SJCRH30 (cell line): ENCODE data around the gene TNFRSF25. TPM values are rescaled to one million over a fixed set of nuclear protein-coding genes. Genes with fewer than 3 reads are reported as not detected.

Experiments used
- DNase-seq, 2 experiments: peaks; one replicate each; pipeline ENCODE4 v3.0.0-alpha.2; 2015 to 2020
- H3K27ac ChIP-seq: fragments of 250-450 bp; sonication (Bioruptor Pico); 2 replicates; pipeline ENCODE4 v1.5.1; 2020; ENCODE audit warnings: mild to moderate bottlenecking, moderate library complexity
- H3K27me3 ChIP-seq: fragments of 250-450 bp; sonication (Bioruptor Pico); 2 replicates; pipeline ENCODE4 v1.5.1; 2020; ENCODE audit warnings: mild to moderate bottlenecking, moderate library complexity
- H3K36me3 ChIP-seq: fragments of 250-450 bp; sonication (Bioruptor Pico); 2 replicates; pipeline ENCODE4 v1.5.1; 2020; ENCODE audit warnings: mild to moderate bottlenecking, moderate library complexity
- H3K4me1 ChIP-seq: fragments of 250-450 bp; sonication (Bioruptor Pico); 2 replicates; pipeline ENCODE4 v1.5.1; 2020; ENCODE audit warnings: mild to moderate bottlenecking, moderate library complexity
- H3K4me3 ChIP-seq: fragments of 250-450 bp; sonication (Bioruptor Pico); 2 replicates; pipeline ENCODE4 v1.5.1; 2020; ENCODE audit warnings: mild to moderate bottlenecking, moderate library complexity
- H3K9me3 ChIP-seq: fragments of 250-450 bp; sonication (Bioruptor Pico); replicated peaks from 2 replicates; pipeline ENCODE4 v1.5.1; 2020; ENCODE audit warnings: mild to moderate bottlenecking, moderate library complexity
- total RNA-seq: library from RNA; depleted of rRNA; stranded (reverse); fragments of >200 nt; shearing (Covaris generic); gene quantifications from 2 replicates; pipeline ENCODE4 v1.2.3, GENCODE V29; 2014

The TNFRSF25 gene
- total RNA-seq, 1 experiment from 2014 or later: 4.6 TPM

DNA sequence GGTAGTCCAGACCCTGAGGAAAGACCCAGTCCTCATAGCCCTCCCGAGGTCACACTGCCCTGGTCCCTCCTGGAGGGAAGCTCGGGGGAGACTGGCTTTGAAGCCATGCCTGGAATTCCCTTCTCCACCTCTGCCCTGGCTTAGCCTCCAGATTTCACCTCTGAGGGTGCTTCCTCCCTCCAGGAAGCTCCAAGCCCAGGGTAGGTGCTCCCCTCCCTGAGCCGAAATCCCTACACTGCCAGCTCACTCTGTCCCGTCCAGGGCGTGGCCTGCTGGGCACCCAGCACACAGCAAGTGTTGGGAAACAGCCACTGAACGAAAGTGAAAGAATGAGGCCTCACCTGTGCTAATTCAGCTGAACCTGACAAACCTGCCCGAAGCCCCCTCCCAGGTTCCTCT, 6.0 kb upstream of the TNFRSF25 start:
- DNase-seq: no peak
- Histone ChIP-seq H3K4me3 (no peak overlapping the region), H3K9me3 (no peaks in the 10 kb centered on the region), H3K4me1 (no peaks in the 10 kb centered on the region), H3K36me3 (no peaks in the 10 kb centered on the region), H3K27ac (no peak overlapping the region), H3K27me3 (no peaks in the 10 kb centered on the region)

DNA sequence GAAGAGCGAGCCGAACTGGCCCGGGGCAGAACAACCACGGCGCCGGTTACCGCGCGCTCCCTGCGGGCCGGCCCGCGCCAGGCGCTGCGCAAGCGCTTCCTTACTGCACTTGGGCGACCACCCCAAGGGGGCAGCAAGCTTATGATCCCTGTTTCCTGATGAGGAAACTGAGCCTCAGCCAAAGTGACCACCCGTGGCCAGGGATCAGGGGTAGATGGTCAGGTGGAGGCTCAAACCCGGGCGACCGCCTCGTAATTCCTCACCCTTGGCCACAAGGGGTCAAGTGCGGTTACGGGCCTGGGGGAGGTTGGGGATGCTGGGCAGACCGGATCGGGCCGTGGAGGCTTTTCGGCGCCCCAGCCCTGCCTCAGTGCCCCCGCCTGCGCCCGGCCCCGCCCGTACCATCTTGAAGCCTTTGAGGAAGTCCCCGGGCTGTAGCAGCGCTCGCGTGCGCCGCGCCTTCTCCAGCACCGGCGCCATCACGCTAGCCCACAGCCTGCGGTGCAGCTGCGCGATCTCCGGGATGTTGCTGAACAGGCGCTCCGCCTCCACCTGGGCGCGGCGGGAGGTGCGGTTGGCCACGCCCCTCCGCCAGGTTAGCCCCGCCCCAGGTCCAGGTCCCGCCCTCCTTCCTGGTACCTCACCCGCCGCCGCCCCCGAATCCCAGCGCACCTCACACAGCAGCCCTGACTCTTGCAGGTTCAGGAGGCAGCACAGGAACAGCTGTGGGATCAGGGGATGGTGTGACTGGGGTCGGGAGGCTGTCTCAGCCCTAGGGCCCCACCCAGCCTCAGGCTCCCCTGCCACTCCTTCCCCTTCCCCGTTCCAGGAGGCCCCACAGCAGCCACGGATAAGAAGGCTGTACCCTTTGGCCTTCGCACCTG, 5.4 kb upstream of the TNFRSF25 start:
- Histone ChIP-seq H3K36me3 (no peaks in the 10 kb centered on the region), H3K4me1 (no peaks in the 10 kb centered on the region), H3K27me3 (no peaks in the 10 kb centered on the region), H3K27ac (no peak overlapping the region), H3K4me3 (no peak overlapping the region), H3K9me3 (no peaks in the 10 kb centered on the region)
- DNase-seq: no peak

DNA sequence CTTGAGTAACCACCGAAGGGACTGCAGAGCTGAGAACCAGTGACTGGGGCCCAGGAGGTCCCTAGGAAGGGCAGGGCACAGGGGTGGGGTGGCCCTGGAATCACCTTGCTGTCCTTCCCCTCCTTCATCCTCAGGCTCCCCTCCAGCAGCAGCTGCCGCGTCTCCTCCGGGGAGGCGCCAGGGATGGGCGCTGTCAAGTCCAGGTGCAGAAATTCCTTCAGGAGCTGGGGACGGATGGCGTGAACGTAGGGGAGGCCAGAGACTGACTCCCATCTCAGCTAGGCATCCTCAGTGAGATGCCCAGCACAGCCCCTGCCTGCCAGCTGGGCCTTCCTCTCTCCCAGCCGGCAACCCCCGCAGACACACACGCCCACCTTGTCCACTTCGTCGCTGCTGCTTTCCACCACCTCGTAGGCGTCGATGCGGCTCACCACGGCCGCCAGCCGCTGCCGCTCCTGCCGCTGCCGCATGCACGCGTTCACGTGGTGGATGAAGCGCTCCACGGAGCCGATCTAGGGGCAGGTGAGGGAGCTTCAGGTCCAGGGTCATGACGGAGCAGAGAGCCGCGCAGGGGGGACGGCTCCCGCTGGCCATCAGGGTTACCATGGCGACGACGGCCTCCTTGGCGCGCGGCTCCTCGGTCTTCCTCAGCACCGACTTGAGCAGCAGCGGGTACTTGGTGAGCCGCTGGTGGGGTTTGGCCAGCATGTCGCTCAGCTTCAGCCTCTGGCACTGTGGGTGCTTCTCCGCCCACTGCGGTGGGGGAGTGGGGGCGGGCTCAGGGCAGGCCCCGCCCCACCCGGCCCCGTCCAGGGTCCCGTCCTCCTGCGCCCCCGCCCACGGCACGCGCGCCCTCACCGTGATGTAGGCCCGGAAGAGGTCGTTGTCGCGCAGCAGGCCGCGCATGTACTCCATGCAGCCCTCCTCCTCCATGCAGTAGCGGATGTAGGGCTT, 4.4 kb upstream of the TNFRSF25 start:
- no peaks in the 10 kb centered on the region for H3K27me3 ChIP-seq
- DNase-seq: no peak
- no peaks in the 10 kb centered on the region for H3K4me1 ChIP-seq
- no peaks in the 10 kb centered on the region for H3K9me3 ChIP-seq
- H3K36me3 ChIP-seq: no peaks in the 10 kb centered on the region
- no peak overlapping the region for H3K4me3 ChIP-seq
- no peak overlapping the region for H3K27ac ChIP-seq

DNA sequence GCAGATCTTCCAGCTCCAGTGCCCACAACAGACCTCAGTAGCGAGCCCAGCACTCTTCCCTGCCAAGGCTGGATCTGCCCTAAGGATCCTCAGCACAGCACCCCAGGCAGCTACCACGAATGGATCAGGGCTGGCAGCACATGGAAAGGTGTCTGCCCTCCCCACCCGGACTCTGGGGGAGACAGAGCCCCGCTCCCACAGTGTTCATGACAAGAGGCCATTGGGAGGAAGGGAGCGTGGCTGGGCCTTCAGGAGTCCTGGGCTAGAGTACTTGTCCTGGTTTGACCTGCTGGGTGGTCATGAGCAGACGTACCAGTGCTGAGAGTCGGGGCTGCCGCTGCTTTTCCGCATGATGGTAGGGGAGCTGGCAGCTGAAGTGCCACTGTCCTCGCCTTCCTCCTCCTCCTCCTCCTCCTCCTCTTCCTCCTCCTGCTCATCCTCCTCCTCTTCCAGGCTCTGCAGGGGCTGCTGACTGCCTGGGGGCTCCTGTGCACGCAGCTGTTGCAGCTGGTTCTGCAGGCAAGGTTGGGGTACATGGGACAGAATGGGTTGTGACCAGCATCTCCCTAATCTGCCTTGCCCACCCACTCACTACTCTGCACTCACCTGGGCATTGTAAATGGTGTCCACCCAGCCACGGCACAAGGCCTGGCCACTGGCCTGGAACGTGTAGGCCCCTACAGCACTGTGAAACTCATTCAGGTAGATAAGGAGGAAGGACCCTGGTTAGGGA, 2.9 kb upstream of the TNFRSF25 start:
- Histone ChIP-seq H3K27me3 (no peaks in the 10 kb centered on the region), H3K9me3 (no peaks in the 10 kb centered on the region), H3K36me3 (no peaks in the 10 kb centered on the region), H3K27ac (no peak overlapping the region), H3K4me1 (no peaks in the 10 kb centered on the region), H3K4me3 (no peak overlapping the region)
- DNase-seq: no peak

- no peaks in the 10 kb centered on the region for H3K36me3 ChIP-seq
- H3K27me3 ChIP-seq: no peaks in the 10 kb centered on the region
- no peaks in the 10 kb centered on the region for H3K4me1 ChIP-seq
- H3K4me3 ChIP-seq: no peak overlapping the region
- H3K9me3 ChIP-seq: no peaks in the 10 kb centered on the region
- DNase-seq: no peak
- no peak overlapping the region for H3K27ac ChIP-seq
These were observed 2.0 kb upstream of the TNFRSF25 start for GRCh38 chr1:6467744-6468688.

- Histone ChIP-seq H3K36me3 (no peaks in the 10 kb centered on the region), H3K4me3 (no peak overlapping the region), H3K27ac (no peak overlapping the region), H3K9me3 (no peaks in the 10 kb centered on the region), H3K4me1 (no peaks in the 10 kb centered on the region), H3K27me3 (no peaks in the 10 kb centered on the region)
- DNase-seq: no peak
These were observed 1.3 kb upstream of the TNFRSF25 start for GRCh38 chr1:6467224-6467623.

- DNase-seq: no peak
- no peaks in the 10 kb centered on the region for H3K9me3 ChIP-seq
- H3K27me3 ChIP-seq: no peaks in the 10 kb centered on the region
- H3K4me3 ChIP-seq: no peak overlapping the region
- H3K4me1 ChIP-seq: no peaks in the 10 kb centered on the region
- H3K27ac ChIP-seq: no peak overlapping the region
- no peaks in the 10 kb centered on the region for H3K36me3 ChIP-seq
These were observed 778 bp upstream of the TNFRSF25 start for GRCh38 chr1:6466751-6467150.

- no peak for DNase-seq
- Histone ChIP-seq H3K4me1 (no peaks in the 10 kb centered on the region), H3K36me3 (no peaks in the 10 kb centered on the region), H3K9me3 (no peaks in the 10 kb centered on the region), H3K27ac (no peak overlapping the region), H3K4me3 (no peak overlapping the region), H3K27me3 (no peaks in the 10 kb centered on the region)
These were observed 440 bp downstream of the TNFRSF25 start for GRCh38 chr1:6465461-6466005.

GRCh38 chr1:6464915-6465314, 1.1 kb downstream of the TNFRSF25 start:
- Histone ChIP-seq H3K4me1 (no peaks in the 10 kb centered on the region), H3K4me3 (no peak overlapping the region), H3K27ac (no peak overlapping the region), H3K9me3 (no peaks in the 10 kb centered on the region), H3K36me3 (no peaks in the 10 kb centered on the region), H3K27me3 (no peaks in the 10 kb centered on the region)
- no peak for DNase-seq

DNA sequence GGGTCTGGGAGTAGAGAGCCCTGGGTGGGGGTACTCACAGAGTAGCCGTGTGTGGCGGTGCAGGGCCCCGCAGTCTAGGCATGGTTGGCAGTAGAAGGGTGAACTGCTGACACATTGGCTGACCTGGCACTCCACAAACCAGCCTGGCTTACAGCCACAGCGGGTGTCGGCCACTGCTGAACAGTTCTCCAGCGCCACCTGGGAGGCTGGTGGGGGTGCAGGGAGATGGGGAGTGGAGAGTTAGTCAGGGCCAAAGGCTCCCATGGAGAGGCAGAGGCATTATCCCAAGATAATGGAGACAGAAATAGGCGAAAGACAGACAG, 1.5 kb downstream of the TNFRSF25 start:
- no peaks in the 10 kb centered on the region for H3K36me3 ChIP-seq

GRCh38 chr1:6463120-6463412, 2.9 kb downstream of the TNFRSF25 start:
- Histone ChIP-seq H3K4me3 (no peak overlapping the region), H3K27me3 (no peaks in the 10 kb centered on the region), H3K36me3 (no peaks in the 10 kb centered on the region), H3K9me3 (no peaks in the 10 kb centered on the region), H3K27ac (no peak overlapping the region), H3K4me1 (no peaks in the 10 kb centered on the region)
- no peak for DNase-seq

More for the DNA sequence above, 1.5 kb downstream of the TNFRSF25 start:
- H3K27me3 ChIP-seq: no peaks in the 10 kb centered on the region
- H3K4me3 ChIP-seq: no peak overlapping the region
- no peaks in the 10 kb centered on the region for H3K4me1 ChIP-seq
- no peaks in the 10 kb centered on the region for H3K9me3 ChIP-seq
- no peak for DNase-seq
- no peak overlapping the region for H3K27ac ChIP-seq

GRCh38 chr1:6462412-6463119, 3.4 kb downstream of the TNFRSF25 start:
- no peaks in the 10 kb centered on the region for H3K4me1 ChIP-seq
- H3K9me3 ChIP-seq: no peaks in the 10 kb centered on the region
- no peak for DNase-seq
- no peak overlapping the region for H3K27ac ChIP-seq
- H3K36me3 ChIP-seq: no peaks in the 10 kb centered on the region
- no peaks in the 10 kb centered on the region for H3K27me3 ChIP-seq
- no peak overlapping the region for H3K4me3 ChIP-seq

GRCh38 chr1:6461538-6462411, 4.2 kb downstream of the TNFRSF25 start:
- Histone ChIP-seq H3K4me3 (no peak overlapping the region), H3K27ac (no peak overlapping the region), H3K27me3 (no peaks in the 10 kb centered on the region), H3K36me3 (no peaks in the 10 kb centered on the region), H3K9me3 (no peaks in the 10 kb centered on the region), H3K4me1 (no peaks in the 10 kb centered on the region)
- no peak for DNase-seq
